ENCODE results near the gene NPFF.

The NPFF gene

GRCh38 chr12:53472056-53472582 is 35.2 kb downstream of the NPFF start:
- DNase-seq = no peak

GRCh38 chr12:53468282-53468681 is 39.0 kb downstream of the NPFF start:
- DNase-seq = no peak

- no peak for DNase-seq
Observed at GRCh38 chr12:53467880-53468279, 39.4 kb downstream of the NPFF start.

GRCh38 chr12:53467082-53467481 is 40.2 kb downstream of the NPFF start:
- DNase-seq = no peak

- DNase-seq = no peak
Observed at GRCh38 chr12:53466640-53467039, 40.6 kb downstream of the NPFF start.

GRCh38 chr12:53465679-53466078 is 41.6 kb downstream of the NPFF start:
- DNase-seq = no peak

GRCh38 chr12:53464685-53465418 is 42.4 kb downstream of the NPFF start:
- DNase-seq = no peak

- DNase-seq = no peak
Observed at GRCh38 chr12:53463802-53464560, 43.3 kb downstream of the NPFF start.

GRCh38 chr12:53462935-53463334 is 44.3 kb downstream of the NPFF start:
- no peak for DNase-seq

- DNase-seq = no peak
Observed at GRCh38 chr12:53461591-53461990, 45.7 kb downstream of the NPFF start.

- DNase-seq = no peak
Observed at GRCh38 chr12:53461059-53461458, 46.2 kb downstream of the NPFF start.

GRCh38 chr12:53459097-53459496 is 48.2 kb downstream of the NPFF start:
- no peak for DNase-seq
